ENCODE results near the gene KBTBD13. TPM values are rescaled to one million over a fixed set of nuclear protein-coding genes. Genes with fewer than 3 reads are reported as not detected.
"Not testable (repeated sequence)": the region's sequence is repeated elsewhere in the genome, so short reads cannot be mapped to it uniquely, and the experiment has no call there.

The KBTBD13 gene
- total RNA-seq, 1 experiment from 2014 or later, result not detected

- no peak for DNase-seq (ENCODE audit: low read depth, low spot score)
- in situ Hi-C loops (cut with HindIII; ENCODE audit: low pct_unique_long_range_greater_than_20kb, low sequenced_read_pairs), result no loop called here
These were observed 4.7 kb downstream of the KBTBD13 start for GRCh38 chr15:65081270-65081669.

GRCh38 chr15:65081758-65082157, 5.2 kb downstream of the KBTBD13 start:
- in situ Hi-C loops (cut with HindIII; ENCODE audit: low pct_unique_long_range_greater_than_20kb, low sequenced_read_pairs), result no loop called here
- DNase-seq (ENCODE audit: low read depth, low spot score), result no peak

- DNase-seq (ENCODE audit: low read depth, low spot score), result no peak
- in situ Hi-C loops (cut with HindIII; ENCODE audit: low pct_unique_long_range_greater_than_20kb, low sequenced_read_pairs), result no loop called here
These were observed 5.9 kb downstream of the KBTBD13 start for GRCh38 chr15:65082303-65082953.

DNA sequence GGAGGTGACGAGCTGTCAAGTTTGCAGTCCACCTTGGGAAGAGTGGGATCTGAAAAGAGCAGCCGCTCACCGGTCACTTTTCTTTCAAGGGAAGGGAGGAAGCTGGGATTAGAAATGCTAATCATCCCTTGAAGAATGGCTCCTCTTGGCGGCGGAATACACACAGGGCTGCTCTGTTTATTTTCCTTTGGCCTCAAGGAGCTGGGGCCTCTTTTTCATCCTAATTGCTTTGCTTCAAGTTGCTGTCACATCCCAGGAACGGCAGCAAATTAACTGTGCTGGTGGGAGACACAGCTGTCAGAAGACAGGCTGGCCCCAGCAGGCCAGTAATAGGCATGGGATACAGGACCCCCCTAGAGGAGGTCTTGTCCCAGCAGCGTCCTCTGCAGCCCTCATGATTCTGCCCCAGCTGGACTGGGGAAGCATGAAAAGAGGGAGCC, 6.7 kb downstream of the KBTBD13 start:
- DNase-seq (ENCODE audit: low read depth, low spot score), result peak; percentile 54
- in situ Hi-C loops (cut with HindIII; ENCODE audit: low pct_unique_long_range_greater_than_20kb, low sequenced_read_pairs), result no loop called here

DNA sequence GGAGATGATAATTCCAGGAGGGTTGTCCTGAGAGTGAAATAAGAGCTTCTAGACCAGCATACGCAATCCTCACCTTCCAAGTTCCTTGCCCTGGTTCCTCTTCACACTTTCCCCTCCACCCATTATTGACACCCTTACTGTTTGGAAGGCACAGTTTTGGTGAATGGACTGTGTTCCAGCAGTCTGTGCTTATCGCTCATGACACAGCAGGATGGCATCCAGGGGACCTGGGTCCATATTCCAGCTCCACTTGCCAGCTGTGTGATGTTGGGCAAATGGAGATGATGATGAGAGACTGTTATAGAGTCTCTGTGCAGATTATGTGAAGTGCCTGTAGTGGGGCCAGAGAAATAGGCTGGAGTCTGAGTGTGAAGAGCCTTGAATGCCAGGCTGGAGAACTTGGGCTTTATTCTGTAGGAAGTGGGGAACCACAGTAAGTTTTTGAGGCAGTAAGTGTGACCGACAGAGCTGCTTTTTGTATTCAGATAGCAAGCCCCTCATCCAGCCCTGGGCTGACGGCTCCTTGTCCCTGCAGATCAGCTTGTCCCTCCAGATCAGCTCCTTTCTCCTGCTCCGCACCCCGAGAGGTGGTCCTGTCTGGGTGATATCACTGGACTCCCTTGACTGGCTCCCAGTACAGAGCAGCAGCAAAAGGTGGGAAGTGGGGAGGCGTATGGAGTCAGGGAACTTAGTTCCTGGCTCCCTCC, 8.1 kb downstream of the KBTBD13 start:
- DNase-seq (ENCODE audit: low read depth, low spot score), result no peak
- in situ Hi-C loops (cut with HindIII; ENCODE audit: low pct_unique_long_range_greater_than_20kb, low sequenced_read_pairs), result no loop called here

DNA sequence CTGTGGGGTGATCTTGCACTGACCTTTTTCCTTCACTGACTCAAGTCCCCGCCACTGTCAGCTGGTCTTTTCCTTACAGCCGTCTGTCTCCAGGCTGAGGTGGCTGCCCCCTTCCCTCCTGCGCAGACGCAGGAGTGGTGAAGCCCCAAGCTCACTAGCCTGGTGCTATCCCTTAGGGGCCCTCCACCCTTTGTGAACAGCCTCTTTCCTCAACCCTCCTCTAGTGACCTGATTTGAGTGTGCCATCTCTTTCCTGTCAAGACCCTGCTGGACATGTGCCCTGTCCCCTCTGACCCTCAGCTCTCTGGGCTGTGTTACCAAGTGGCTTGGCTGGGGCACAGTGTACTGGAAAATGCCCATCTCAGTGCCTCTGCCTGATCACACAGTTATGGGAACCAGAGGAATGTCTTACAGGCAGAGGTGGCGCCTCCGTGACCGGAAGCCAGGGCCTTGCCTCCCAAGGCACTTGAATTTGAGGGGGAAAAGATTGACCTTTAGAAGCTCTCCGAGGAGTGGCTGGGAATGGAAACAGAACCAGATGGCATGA, 8.7 kb downstream of the KBTBD13 start:
- in situ Hi-C loops (cut with HindIII; ENCODE audit: low pct_unique_long_range_greater_than_20kb, low sequenced_read_pairs), result no loop called here

GRCh38 chr15:65085990-65086679, 9.6 kb downstream of the KBTBD13 start:
- peak; percentile 57 for DNase-seq (ENCODE audit: low read depth, low spot score)
- in situ Hi-C loops (cut with HindIII; ENCODE audit: low pct_unique_long_range_greater_than_20kb, low sequenced_read_pairs), result no loop called here

More for the DNA sequence above, 8.7 kb downstream of the KBTBD13 start:
- DNase-seq (ENCODE audit: low read depth, low spot score), result no peak

DNA sequence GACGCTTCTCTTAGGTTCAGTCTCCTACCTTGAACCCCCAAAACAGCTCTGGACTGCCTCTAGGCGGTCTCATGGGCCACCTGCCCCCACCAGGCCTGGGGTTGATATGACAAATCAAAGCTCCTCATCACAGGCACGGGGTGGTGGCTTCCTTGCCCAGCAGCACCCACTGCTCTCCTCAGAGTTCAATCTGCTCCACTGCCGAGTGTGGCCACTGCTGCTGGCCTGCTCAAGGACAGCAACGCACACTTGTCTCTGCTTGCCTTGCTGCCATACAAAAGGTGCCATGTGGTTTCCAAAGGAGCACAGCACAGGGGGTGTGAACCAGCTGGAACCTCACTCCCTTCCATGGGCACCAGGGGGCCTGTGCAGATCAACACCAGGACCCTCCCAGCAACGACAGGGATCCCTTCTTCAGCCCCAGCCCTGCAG, 10.2 kb downstream of the KBTBD13 start:
- in situ Hi-C loops (cut with HindIII; ENCODE audit: low pct_unique_long_range_greater_than_20kb, low sequenced_read_pairs), result no loop called here
- peak; percentile 45 for DNase-seq (ENCODE audit: low read depth, low spot score)

DNA sequence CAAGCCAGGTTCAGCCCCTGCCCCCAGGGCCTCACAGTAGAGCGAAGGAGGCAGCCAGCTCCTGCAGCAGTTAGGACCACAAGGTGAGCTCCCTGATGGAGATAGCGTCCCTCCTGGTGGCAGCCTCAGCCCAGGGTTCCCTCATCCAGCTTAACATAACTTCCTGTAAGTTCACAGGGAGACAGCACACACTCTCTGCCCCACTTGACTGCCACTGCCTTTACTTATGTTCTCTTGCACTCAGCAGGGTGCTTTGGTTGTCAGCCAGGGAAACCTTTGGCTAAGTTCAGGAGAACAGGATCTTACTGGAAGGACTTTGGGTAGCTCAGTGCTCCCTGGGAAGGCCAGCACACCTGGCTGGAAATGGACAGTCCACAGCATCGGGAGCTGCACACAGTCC, 10.9 kb downstream of the KBTBD13 start:
- in situ Hi-C loops (cut with HindIII; ENCODE audit: low pct_unique_long_range_greater_than_20kb, low sequenced_read_pairs), result no loop called here
- no peak for DNase-seq (ENCODE audit: low read depth, low spot score)

- DNase-seq (ENCODE audit: low read depth, low spot score), result no peak
- in situ Hi-C loops (cut with HindIII; ENCODE audit: low pct_unique_long_range_greater_than_20kb, low sequenced_read_pairs), result no loop called here
These were observed 11.5 kb downstream of the KBTBD13 start for GRCh38 chr15:65087873-65088642.

GRCh38 chr15:65088643-65089021, 12.1 kb downstream of the KBTBD13 start:
- in situ Hi-C loops (cut with HindIII; ENCODE audit: low pct_unique_long_range_greater_than_20kb, low sequenced_read_pairs), result no loop called here
- DNase-seq (ENCODE audit: low read depth, low spot score), result no peak

GRCh38 chr15:65089206-65089824, 12.8 kb downstream of the KBTBD13 start:
- DNase-seq (ENCODE audit: low read depth, low spot score), result no peak
- in situ Hi-C loops (cut with HindIII; ENCODE audit: low pct_unique_long_range_greater_than_20kb, low sequenced_read_pairs), result no loop called here

- in situ Hi-C loops (cut with HindIII; ENCODE audit: low pct_unique_long_range_greater_than_20kb, low sequenced_read_pairs), result no loop called here
- no peak for DNase-seq (ENCODE audit: low read depth, low spot score)
These were observed 15.6 kb downstream of the KBTBD13 start for GRCh38 chr15:65091946-65092770.

GRCh38 chr15:65092911-65093792, 16.6 kb downstream of the KBTBD13 start:
- in situ Hi-C loops (cut with HindIII; ENCODE audit: low pct_unique_long_range_greater_than_20kb, low sequenced_read_pairs), result no loop called here
- DNase-seq (ENCODE audit: low read depth, low spot score), result no peak

GRCh38 chr15:65093793-65094170, 17.2 kb downstream of the KBTBD13 start:
- in situ Hi-C loops (cut with HindIII; ENCODE audit: low pct_unique_long_range_greater_than_20kb, low sequenced_read_pairs); DNase-seq (ENCODE audit: low read depth, low spot score): not testable (repeated sequence)
